HEK293 (cell line): ENCODE measurements around the gene DIRAS1.

Source experiments
- GFI1B ChIP-seq: fragments of 450-650 bp; formaldehyde crosslinking; IDR thresholded peaks from 2 replicates; pipeline ENCODE4 v1.5.1; 2016; ENCODE audit warnings: missing biosample characterization, missing genetic modification characterization
- GLI4 ChIP-seq: fragments of 450-650 bp; formaldehyde crosslinking; IDR thresholded peaks from 2 replicates; pipeline ENCODE4 v1.5.1; 2016; ENCODE audit warnings: missing biosample characterization, missing genetic modification characterization
- IKZF3 ChIP-seq: fragments of 450-650 bp; IDR thresholded peaks from 2 replicates; pipeline ENCODE4 v1.5.0; 2018; ENCODE audit warnings: missing biosample characterization, mild to moderate bottlenecking, missing genetic modification characterization, moderate library complexity
- KLF16 ChIP-seq: fragments of 450-650 bp; formaldehyde crosslinking; IDR thresholded peaks from 2 replicates; pipeline ENCODE4 v1.5.1; 2017; ENCODE audit warnings: missing biosample characterization, missing genetic modification characterization
- MYNN ChIP-seq: fragments of 450-650 bp; formaldehyde crosslinking; IDR thresholded peaks from 2 replicates; pipeline ENCODE4 v1.5.1; 2016; ENCODE audit warnings: missing biosample characterization, missing genetic modification characterization, borderline replicate concordance
- SALL2 ChIP-seq: fragments of 450-650 bp; formaldehyde crosslinking; IDR thresholded peaks from 2 replicates; pipeline ENCODE4 v1.5.0; 2017; ENCODE audit warnings: missing biosample characterization, mild to moderate bottlenecking, missing genetic modification characterization, borderline replicate concordance
- YY1 ChIP-seq: fragments of 450-650 bp; formaldehyde crosslinking; IDR thresholded peaks from 2 replicates; pipeline ENCODE4 v1.5.1; 2018; ENCODE audit warnings: missing biosample characterization, missing genetic modification characterization
- YY2 ChIP-seq: fragments of 450-650 bp; formaldehyde crosslinking; IDR thresholded peaks from 2 replicates; pipeline ENCODE4 v1.5.1; 2016; ENCODE audit warnings: missing biosample characterization, missing genetic modification characterization
- ZBTB21 ChIP-seq: fragments of 450-650 bp; formaldehyde crosslinking; IDR thresholded peaks from 2 replicates; pipeline ENCODE4 v1.5.1; 2017; ENCODE audit warnings: missing biosample characterization, missing genetic modification characterization
- ZEB2 ChIP-seq: fragments of 450-650 bp; formaldehyde crosslinking; IDR thresholded peaks from 2 replicates; pipeline ENCODE4 v1.5.1; 2016; ENCODE audit warnings: missing biosample characterization, missing genetic modification characterization
- ZIC2 ChIP-seq: fragments of 450-650 bp; formaldehyde crosslinking; IDR thresholded peaks from 2 replicates; pipeline ENCODE4 v1.5.1; 2016; ENCODE audit warnings: missing biosample characterization, missing genetic modification characterization
- ZNF221 ChIP-seq: fragments of 450-650 bp; formaldehyde crosslinking; IDR thresholded peaks from 2 replicates; pipeline ENCODE4 v1.5.1; 2017; ENCODE audit warnings: missing biosample characterization, missing genetic modification characterization, borderline replicate concordance
- ZNF596 ChIP-seq: fragments of 450-650 bp; IDR thresholded peaks from 2 replicates; pipeline ENCODE4 v1.5.0; 2018; ENCODE audit warnings: missing biosample characterization, mild to moderate bottlenecking, missing genetic modification characterization, moderate library complexity
- ZNF600 ChIP-seq: fragments of 450-650 bp; formaldehyde crosslinking; IDR thresholded peaks from 2 replicates; pipeline ENCODE4 v1.5.1; 2016; ENCODE audit warnings: missing biosample characterization, missing genetic modification characterization
- ZSCAN23 ChIP-seq: fragments of 450-650 bp; formaldehyde crosslinking; IDR thresholded peaks from 2 replicates; pipeline ENCODE4 v1.5.1; 2016; ENCODE audit warnings: missing biosample characterization, missing genetic modification characterization
- ZXDB ChIP-seq: fragments of 450-650 bp; formaldehyde crosslinking; IDR thresholded peaks from 2 replicates; pipeline ENCODE4 v1.5.1; 2016; ENCODE audit warnings: missing biosample characterization, missing genetic modification characterization
- TF ChIP-seq, protein P1 (sequence below): fragments of 450-650 bp; formaldehyde crosslinking; conservative IDR thresholded peaks from 2 replicates; pipeline ENCODE4 v1.5.1; 2016; ENCODE audit warnings: low read depth, missing biosample characterization, missing genetic modification characterization
- TF ChIP-seq, protein P2 (sequence below): fragments of 450-650 bp; formaldehyde crosslinking; IDR thresholded peaks from 2 replicates; pipeline ENCODE4 v1.5.1; 2016; ENCODE audit warnings: missing biosample characterization, missing genetic modification characterization
- TF ChIP-seq, protein P3 (sequence below): fragments of 450-650 bp; formaldehyde crosslinking; IDR thresholded peaks from 2 replicates; pipeline ENCODE4 v1.5.1; 2016; ENCODE audit warnings: missing biosample characterization, missing genetic modification characterization
- TF ChIP-seq, protein P4 (sequence below): fragments of 450-650 bp; formaldehyde crosslinking; IDR thresholded peaks from 2 replicates; pipeline ENCODE4 v1.5.1; 2016; ENCODE audit warnings: missing biosample characterization, missing genetic modification characterization, low read depth
- TF ChIP-seq, protein P5 (sequence below): fragments of 450-650 bp; formaldehyde crosslinking; IDR thresholded peaks from 2 replicates; pipeline ENCODE4 v1.5.1; 2016; ENCODE audit warnings: missing biosample characterization, missing genetic modification characterization
- TF ChIP-seq, protein P6 (sequence below): fragments of 450-650 bp; formaldehyde crosslinking; IDR thresholded peaks from 2 replicates; pipeline ENCODE4 v1.5.1; 2016; ENCODE audit warnings: missing biosample characterization, missing genetic modification characterization
- TF ChIP-seq, protein P7 (sequence below): fragments of 450-650 bp; formaldehyde crosslinking; IDR thresholded peaks from 2 replicates; pipeline ENCODE4 v1.5.1; 2016; ENCODE audit warnings: missing biosample characterization, missing genetic modification characterization

DIRAS1 gene

DNA sequence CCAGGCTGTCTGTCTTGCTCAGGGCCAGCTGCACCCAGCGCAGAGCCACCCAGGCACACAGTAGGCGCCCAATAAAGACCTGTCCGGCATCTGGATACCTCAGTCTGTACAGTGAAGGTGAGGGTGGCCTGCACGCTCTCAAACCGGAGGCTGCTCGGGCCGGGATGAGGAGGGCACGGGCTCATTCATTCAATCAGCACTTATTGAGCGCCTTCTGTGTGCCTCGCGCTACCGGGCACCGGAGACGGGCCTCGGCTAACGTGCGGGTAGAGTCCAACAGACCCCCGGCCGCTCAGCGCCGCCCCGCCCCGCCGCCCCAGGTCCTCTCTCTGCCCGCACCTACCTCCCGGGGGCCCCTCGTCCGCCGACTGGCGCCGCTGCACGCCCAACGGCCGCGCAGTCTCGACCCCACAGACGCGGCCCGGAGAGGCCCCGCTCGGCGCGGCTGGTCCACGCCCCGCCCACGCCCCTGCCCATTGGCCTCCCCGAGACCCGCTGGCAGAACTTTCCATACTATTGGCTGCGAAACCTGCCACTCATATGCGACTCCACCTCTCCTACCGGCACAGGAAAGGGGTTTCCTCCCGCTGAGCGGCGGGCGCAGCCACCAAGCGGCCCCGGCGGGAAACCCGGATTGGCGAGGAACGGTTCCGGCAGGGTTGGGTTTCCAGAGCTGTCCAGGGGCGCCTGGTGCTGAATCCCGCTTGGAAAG lies 18.6 kb upstream of the DIRAS1 start, which contains the start of gene SLC39A3 (continued):
- TF ChIP-seq ZNF596 (tag by site-specific recombination) (no peak), MYNN (no peak), ZNF600 (tag by site-specific recombination) (no peak), SALL2 (tag by site-specific recombination) (no peak), YY2 (peak; percentile 71; the same call in 1 of the 2 replicates), GFI1B (tag by site-specific recombination) (peak; percentile 47; the same call in 1 of the 2 replicates), ZIC2 (tag by site-specific recombination) (peak; percentile 88), KLF16 (tag by site-specific recombination) (peak; percentile 86), ZSCAN23 (tag by site-specific recombination) (peak; percentile 94), ZEB2 (tag by site-specific recombination) (peak; percentile 83), GLI4 (tag by site-specific recombination) (0 out of 2 replicates have a peak, but pooled peaks have one; percentile 46), ZBTB21 (peak; percentile 66), IKZF3 (tag by site-specific recombination) (peak; percentile 94), ZXDB (peak; percentile 100), YY1 (peak; percentile 74), ZNF221 (tag by site-specific recombination) (peak; percentile 85; the same call in 1 of the 2 replicates)
- TF ChIP-seq, protein P1, sequence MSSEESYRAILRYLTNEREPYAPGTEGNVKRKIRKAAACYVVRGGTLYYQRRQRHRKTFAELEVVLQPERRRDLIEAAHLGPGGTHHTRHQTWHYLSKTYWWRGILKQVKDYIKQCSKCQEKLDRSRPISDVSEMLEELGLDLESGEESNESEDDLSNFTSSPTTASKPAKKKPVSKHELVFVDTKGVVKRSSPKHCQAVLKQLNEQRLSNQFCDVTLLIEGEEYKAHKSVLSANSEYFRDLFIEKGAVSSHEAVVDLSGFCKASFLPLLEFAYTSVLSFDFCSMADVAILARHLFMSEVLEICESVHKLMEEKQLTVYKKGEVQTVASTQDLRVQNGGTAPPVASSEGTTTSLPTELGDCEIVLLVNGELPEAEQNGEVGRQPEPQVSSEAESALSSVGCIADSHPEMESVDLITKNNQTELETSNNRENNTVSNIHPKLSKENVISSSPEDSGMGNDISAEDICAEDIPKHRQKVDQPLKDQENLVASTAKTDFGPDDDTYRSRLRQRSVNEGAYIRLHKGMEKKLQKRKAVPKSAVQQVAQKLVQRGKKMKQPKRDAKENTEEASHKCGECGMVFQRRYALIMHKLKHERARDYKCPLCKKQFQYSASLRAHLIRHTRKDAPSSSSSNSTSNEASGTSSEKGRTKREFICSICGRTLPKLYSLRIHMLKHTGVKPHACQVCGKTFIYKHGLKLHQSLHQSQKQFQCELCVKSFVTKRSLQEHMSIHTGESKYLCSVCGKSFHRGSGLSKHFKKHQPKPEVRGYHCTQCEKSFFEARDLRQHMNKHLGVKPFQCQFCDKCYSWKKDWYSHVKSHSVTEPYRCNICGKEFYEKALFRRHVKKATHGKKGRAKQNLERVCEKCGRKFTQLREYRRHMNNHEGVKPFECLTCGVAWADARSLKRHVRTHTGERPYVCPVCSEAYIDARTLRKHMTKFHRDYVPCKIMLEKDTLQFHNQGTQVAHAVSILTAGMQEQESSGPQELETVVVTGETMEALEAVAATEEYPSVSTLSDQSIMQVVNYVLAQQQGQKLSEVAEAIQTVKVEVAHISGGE (tag by site-specific recombination): peak; percentile 100
- TF ChIP-seq, protein P2, sequence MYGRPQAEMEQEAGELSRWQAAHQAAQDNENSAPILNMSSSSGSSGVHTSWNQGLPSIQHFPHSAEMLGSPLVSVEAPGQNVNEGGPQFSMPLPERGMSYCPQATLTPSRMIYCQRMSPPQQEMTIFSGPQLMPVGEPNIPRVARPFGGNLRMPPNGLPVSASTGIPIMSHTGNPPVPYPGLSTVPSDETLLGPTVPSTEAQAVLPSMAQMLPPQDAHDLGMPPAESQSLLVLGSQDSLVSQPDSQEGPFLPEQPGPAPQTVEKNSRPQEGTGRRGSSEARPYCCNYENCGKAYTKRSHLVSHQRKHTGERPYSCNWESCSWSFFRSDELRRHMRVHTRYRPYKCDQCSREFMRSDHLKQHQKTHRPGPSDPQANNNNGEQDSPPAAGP (tag by site-specific recombination): peak; percentile 90
- TF ChIP-seq, protein P3, sequence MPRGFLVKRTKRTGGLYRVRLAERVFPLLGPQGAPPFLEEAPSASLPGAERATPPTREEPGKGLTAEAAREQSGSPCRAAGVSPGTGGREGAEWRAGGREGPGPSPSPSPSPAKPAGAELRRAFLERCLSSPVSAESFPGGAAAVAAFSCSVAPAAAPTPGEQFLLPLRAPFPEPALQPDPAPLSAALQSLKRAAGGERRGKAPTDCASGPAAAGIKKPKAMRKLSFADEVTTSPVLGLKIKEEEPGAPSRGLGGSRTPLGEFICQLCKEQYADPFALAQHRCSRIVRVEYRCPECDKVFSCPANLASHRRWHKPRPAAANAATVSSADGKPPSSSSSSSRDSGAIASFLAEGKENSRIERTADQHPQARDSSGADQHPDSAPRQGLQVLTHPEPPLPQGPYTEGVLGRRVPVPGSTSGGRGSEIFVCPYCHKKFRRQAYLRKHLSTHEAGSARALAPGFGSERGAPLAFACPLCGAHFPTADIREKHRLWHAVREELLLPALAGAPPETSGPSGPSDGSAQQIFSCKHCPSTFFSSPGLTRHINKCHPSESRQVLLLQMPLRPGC (tag by site-specific recombination): peak; percentile 83
- TF ChIP-seq, protein P4, sequence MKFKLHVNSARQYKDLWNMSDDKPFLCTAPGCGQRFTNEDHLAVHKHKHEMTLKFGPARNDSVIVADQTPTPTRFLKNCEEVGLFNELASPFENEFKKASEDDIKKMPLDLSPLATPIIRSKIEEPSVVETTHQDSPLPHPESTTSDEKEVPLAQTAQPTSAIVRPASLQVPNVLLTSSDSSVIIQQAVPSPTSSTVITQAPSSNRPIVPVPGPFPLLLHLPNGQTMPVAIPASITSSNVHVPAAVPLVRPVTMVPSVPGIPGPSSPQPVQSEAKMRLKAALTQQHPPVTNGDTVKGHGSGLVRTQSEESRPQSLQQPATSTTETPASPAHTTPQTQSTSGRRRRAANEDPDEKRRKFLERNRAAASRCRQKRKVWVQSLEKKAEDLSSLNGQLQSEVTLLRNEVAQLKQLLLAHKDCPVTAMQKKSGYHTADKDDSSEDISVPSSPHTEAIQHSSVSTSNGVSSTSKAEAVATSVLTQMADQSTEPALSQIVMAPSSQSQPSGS (tag by site-specific recombination): no peak
- TF ChIP-seq, protein P5, sequence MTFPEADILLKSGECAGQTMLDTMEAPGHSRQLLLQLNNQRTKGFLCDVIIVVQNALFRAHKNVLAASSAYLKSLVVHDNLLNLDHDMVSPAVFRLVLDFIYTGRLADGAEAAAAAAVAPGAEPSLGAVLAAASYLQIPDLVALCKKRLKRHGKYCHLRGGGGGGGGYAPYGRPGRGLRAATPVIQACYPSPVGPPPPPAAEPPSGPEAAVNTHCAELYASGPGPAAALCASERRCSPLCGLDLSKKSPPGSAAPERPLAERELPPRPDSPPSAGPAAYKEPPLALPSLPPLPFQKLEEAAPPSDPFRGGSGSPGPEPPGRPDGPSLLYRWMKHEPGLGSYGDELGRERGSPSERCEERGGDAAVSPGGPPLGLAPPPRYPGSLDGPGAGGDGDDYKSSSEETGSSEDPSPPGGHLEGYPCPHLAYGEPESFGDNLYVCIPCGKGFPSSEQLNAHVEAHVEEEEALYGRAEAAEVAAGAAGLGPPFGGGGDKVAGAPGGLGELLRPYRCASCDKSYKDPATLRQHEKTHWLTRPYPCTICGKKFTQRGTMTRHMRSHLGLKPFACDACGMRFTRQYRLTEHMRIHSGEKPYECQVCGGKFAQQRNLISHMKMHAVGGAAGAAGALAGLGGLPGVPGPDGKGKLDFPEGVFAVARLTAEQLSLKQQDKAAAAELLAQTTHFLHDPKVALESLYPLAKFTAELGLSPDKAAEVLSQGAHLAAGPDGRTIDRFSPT (tag by site-specific recombination): 0 out of 2 replicates have a peak, but pooled peaks have one; percentile 26
- TF ChIP-seq, protein P6, sequence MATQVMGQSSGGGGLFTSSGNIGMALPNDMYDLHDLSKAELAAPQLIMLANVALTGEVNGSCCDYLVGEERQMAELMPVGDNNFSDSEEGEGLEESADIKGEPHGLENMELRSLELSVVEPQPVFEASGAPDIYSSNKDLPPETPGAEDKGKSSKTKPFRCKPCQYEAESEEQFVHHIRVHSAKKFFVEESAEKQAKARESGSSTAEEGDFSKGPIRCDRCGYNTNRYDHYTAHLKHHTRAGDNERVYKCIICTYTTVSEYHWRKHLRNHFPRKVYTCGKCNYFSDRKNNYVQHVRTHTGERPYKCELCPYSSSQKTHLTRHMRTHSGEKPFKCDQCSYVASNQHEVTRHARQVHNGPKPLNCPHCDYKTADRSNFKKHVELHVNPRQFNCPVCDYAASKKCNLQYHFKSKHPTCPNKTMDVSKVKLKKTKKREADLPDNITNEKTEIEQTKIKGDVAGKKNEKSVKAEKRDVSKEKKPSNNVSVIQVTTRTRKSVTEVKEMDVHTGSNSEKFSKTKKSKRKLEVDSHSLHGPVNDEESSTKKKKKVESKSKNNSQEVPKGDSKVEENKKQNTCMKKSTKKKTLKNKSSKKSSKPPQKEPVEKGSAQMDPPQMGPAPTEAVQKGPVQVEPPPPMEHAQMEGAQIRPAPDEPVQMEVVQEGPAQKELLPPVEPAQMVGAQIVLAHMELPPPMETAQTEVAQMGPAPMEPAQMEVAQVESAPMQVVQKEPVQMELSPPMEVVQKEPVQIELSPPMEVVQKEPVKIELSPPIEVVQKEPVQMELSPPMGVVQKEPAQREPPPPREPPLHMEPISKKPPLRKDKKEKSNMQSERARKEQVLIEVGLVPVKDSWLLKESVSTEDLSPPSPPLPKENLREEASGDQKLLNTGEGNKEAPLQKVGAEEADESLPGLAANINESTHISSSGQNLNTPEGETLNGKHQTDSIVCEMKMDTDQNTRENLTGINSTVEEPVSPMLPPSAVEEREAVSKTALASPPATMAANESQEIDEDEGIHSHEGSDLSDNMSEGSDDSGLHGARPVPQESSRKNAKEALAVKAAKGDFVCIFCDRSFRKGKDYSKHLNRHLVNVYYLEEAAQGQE (tag by site-specific recombination): peak; percentile 100
- TF ChIP-seq, protein P7, sequence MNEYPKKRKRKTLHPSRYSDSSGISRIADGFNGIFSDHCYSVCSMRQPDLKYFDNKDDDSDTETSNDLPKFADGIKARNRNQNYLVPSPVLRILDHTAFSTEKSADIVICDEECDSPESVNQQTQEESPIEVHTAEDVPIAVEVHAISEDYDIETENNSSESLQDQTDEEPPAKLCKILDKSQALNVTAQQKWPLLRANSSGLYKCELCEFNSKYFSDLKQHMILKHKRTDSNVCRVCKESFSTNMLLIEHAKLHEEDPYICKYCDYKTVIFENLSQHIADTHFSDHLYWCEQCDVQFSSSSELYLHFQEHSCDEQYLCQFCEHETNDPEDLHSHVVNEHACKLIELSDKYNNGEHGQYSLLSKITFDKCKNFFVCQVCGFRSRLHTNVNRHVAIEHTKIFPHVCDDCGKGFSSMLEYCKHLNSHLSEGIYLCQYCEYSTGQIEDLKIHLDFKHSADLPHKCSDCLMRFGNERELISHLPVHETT: peak; percentile 96
